Activated naive CD4-positive, alpha-beta T cell treated with anti-CD3 and anti-CD28 coated beads, Interleukin-2, amount 50 U/mL, for 72 hours (primary cell): ENCODE results near the gene SPEM3. TPM values are rescaled to one million over a fixed set of nuclear protein-coding genes. Genes with fewer than 3 reads are reported as not detected.
A peak's percentile ranks its signal among the peaks of the same experiment; 100 is the strongest.
"Not testable (repeated sequence)": the region's sequence is repeated elsewhere in the genome, so short reads cannot be mapped to it uniquely, and the experiment has no call there.

Experiments
- ATAC-seq, 2 donors: fragments of 150-1000 bp; cut with Tn5 transposase; 2 replicates each; pipeline ENCODE4 v1.10.0; 2021; ENCODE audit warnings: mild to moderate bottlenecking in 2 of 2, moderate library complexity in 2 of 2
- DNase-seq, 2 donors: peaks; one replicate each; pipeline ENCODE4 v3.0.0; 2021 to 2022; ENCODE audit warnings: low spot score in 2 of 2
- H3K27ac Mint-ChIP-seq, 2 donors: one replicate each; pipeline ENCODE4 v1.8.0; 2022; ENCODE audit warnings: mild to moderate bottlenecking in 2 of 2, mixed read lengths in 2 of 2
- H3K36me3 Mint-ChIP-seq, 2 donors: one replicate each; pipeline ENCODE4 v1.8.0; 2022; ENCODE audit warnings: mixed read lengths in 2 of 2
- H3K9me3 Mint-ChIP-seq, 2 donors: one replicate each; pipeline ENCODE4 v1.8.0; 2022; ENCODE audit warnings: mixed read lengths in 2 of 2
- total RNA-seq, 2 donors: library from RNA; stranded (reverse); gene quantifications; one replicate each; pipeline ENCODE4 v1.2.3, GENCODE V29; 2022

Gene SPEM3
- total RNA-seq, 2 donors from 2014 or later: not detected

GRCh38 chr17:7471729-7472128, 43.1 kb downstream of the SPEM3 start:
- ATAC-seq: no peak
- H3K36me3 Mint-ChIP-seq: peaks cover 0 to 5% of the 10 kb centered on the region in 2 donors
- DNase-seq: no peak
- H3K27ac Mint-ChIP-seq: peak overlapping the region in 1 of 2 donors; percentile 56
- no peaks in the 10 kb centered on the region for H3K9me3 Mint-ChIP-seq

GRCh38 chr17:7474767-7475166, 46.1 kb downstream of the SPEM3 start:
- DNase-seq, ATAC-seq, H3K9me3 Mint-ChIP-seq, H3K27ac Mint-ChIP-seq: not testable (repeated sequence)
- peaks cover 10 to 13% of the 10 kb centered on the region in 2 donors for H3K36me3 Mint-ChIP-seq

- DNase-seq (no peak), ATAC-seq (no peak)
- Mint-ChIP-seq H3K9me3 (no peaks in the 10 kb centered on the region), H3K27ac (peak overlapping the region; percentile 6 to 70), H3K36me3 (peaks cover 10 to 13% of the 10 kb centered on the region in 2 donors)
Measured at GRCh38 chr17:7475764-7476422, 47.2 kb downstream of the SPEM3 start.

- ATAC-seq (no peak), DNase-seq (no peak)
- H3K27ac Mint-ChIP-seq: peak overlapping the region; percentile 6 to 70
- no peaks in the 10 kb centered on the region for H3K9me3 Mint-ChIP-seq
- peaks cover 10 to 13% of the 10 kb centered on the region in 2 donors for H3K36me3 Mint-ChIP-seq
Measured at GRCh38 chr17:7476494-7476893, 47.8 kb downstream of the SPEM3 start.

- ATAC-seq (no peak), DNase-seq (no peak)
- Mint-ChIP-seq H3K36me3 (peaks cover 10 to 13% of the 10 kb centered on the region in 2 donors), H3K27ac (peak overlapping the region in 1 of 2 donors; percentile 87), H3K9me3 (no peaks in the 10 kb centered on the region)
Measured at GRCh38 chr17:7476951-7477350, 48.3 kb downstream of the SPEM3 start.

GRCh38 chr17:7477392-7478275, 49.0 kb downstream of the SPEM3 start:
- Mint-ChIP-seq H3K36me3 (peaks cover 10 to 13% of the 10 kb centered on the region in 2 donors), H3K27ac (peak overlapping the region; percentile 84 to 87), H3K9me3 (no peaks in the 10 kb centered on the region)
- DNase-seq (no peak), ATAC-seq (peak in 1 of 2 donors; percentile 2)

GRCh38 chr17:7478276-7479212, 49.9 kb downstream of the SPEM3 start:
- DNase-seq: peak in 1 of 2 donors; percentile 54
- Mint-ChIP-seq H3K36me3 (peaks cover 10 to 13% of the 10 kb centered on the region in 2 donors), H3K9me3 (no peaks in the 10 kb centered on the region), H3K27ac (peak overlapping the region; percentile 84 to 87)
- peak; percentile 35 to 68 for ATAC-seq

- DNase-seq (peak in 1 of 2 donors; percentile 56), ATAC-seq (peak; percentile 15 to 16)
- Mint-ChIP-seq H3K36me3 (peaks cover 10 to 13% of the 10 kb centered on the region in 2 donors), H3K9me3 (no peaks in the 10 kb centered on the region), H3K27ac (peak within 1 kb of the TSS; percentile 87 to 94)
Measured at GRCh38 chr17:7479213-7480088, 50.8 kb downstream of the SPEM3 start, which contains the start of gene ZBTB4. ZBTB4 (minus strand) TSS chr17:7479631; CDS start chr17:7466801, 12,830 bp downstream.

GRCh38 chr17:7480089-7480384, 51.4 kb downstream of the SPEM3 start:
- peak overlapping the region; percentile 87 to 94 for H3K27ac Mint-ChIP-seq
- DNase-seq (no peak), ATAC-seq (no peak)
- no peaks in the 10 kb centered on the region for H3K9me3 Mint-ChIP-seq
- peaks cover 15 to 19% of the 10 kb centered on the region in 2 donors for H3K36me3 Mint-ChIP-seq

- H3K9me3 Mint-ChIP-seq, ATAC-seq, DNase-seq: not testable (repeated sequence)
- H3K27ac Mint-ChIP-seq: peak within 1 kb of the TSS; percentile 94 to 97
- peaks cover 24 to 25% of the 10 kb centered on the region in 2 donors for H3K36me3 Mint-ChIP-seq
Measured at GRCh38 chr17:7481275-7481674, 52.6 kb downstream of the SPEM3 start, which contains the start of gene SLC35G6. SLC35G6 (plus strand) TSS chr17:7481446; CDS start chr17:7481517, 71 bp downstream.

GRCh38 chr17:7481842-7482741, 53.4 kb downstream of the SPEM3 start:
- DNase-seq, ATAC-seq, H3K9me3 Mint-ChIP-seq: not testable (repeated sequence)
- Mint-ChIP-seq H3K27ac (peak overlapping the region; percentile 97 to 100), H3K36me3 (peaks cover 26 to 30% of the 10 kb centered on the region in 2 donors)
